NCI-H524 treated with DMSO at 0.1 percent for 48 hours (cell line): ENCODE data around the gene ERFE.
"Not testable (repeated sequence)": the region's sequence is repeated elsewhere in the genome, so short reads cannot be mapped to it uniquely, and the experiment has no call there.

Source experiments
- DNase-seq: peaks from one replicate; lab custom pipeline; 2025; lab: John Stamatoyannopoulos, UW

Gene ERFE

GRCh38 chr2:238168196-238169047 is 9.7 kb downstream of the ERFE start:
- DNase-seq: no peak

GRCh38 chr2:238169048-238169707 is 10.4 kb downstream of the ERFE start:
- DNase-seq: no peak

GRCh38 chr2:238169708-238170251 is 11.0 kb downstream of the ERFE start:
- no peak for DNase-seq

GRCh38 chr2:238170386-238171071 is 11.8 kb downstream of the ERFE start:
- DNase-seq: no peak

GRCh38 chr2:238171072-238171431 is 12.3 kb downstream of the ERFE start:
- not testable (repeated sequence) for DNase-seq

- no peak for DNase-seq
Observed at GRCh38 chr2:238171575-238172187, 12.9 kb downstream of the ERFE start.

GRCh38 chr2:238172439-238172838 is 13.7 kb downstream of the ERFE start:
- DNase-seq: no peak

- no peak for DNase-seq
Observed at GRCh38 chr2:238173692-238174091, 14.9 kb downstream of the ERFE start.

GRCh38 chr2:238174291-238174690 is 15.5 kb downstream of the ERFE start:
- no peak for DNase-seq

GRCh38 chr2:238174701-238175100 is 15.9 kb downstream of the ERFE start:
- DNase-seq: no peak

- DNase-seq: no peak
Observed at GRCh38 chr2:238176613-238177012, 17.8 kb downstream of the ERFE start.

- DNase-seq: no peak
Observed at GRCh38 chr2:238180554-238180953, 21.8 kb downstream of the ERFE start.

- DNase-seq: no peak
Observed at GRCh38 chr2:238182362-238182761, 23.6 kb downstream of the ERFE start.

- no peak for DNase-seq
Observed at GRCh38 chr2:238183821-238184220, 25.1 kb downstream of the ERFE start.

GRCh38 chr2:238187618-238188548 is 29.1 kb downstream of the ERFE start:
- no peak for DNase-seq

- DNase-seq: no peak
Observed at GRCh38 chr2:238190445-238190844, 31.7 kb downstream of the ERFE start.

GRCh38 chr2:238202326-238203093 is 43.7 kb downstream of the ERFE start:
- DNase-seq: no peak

GRCh38 chr2:238203094-238203972 is 44.6 kb downstream of the ERFE start, which contains the start of gene ILKAP:
Gene ILKAP, minus strand, starts transcription at chr2:238203695. Its CDS starts 142 bp downstream, at chr2:238203553.
- DNase-seq: peak; percentile 4
